HS-5 (cell line): ENCODE results near the gene SRP72.

ENCODE experiments used
- DNase-seq: peaks from one replicate; pipeline ENCODE4 v3.0.0-alpha.2; 2012; ENCODE audit warnings: low read depth

The SRP72 gene

DNA sequence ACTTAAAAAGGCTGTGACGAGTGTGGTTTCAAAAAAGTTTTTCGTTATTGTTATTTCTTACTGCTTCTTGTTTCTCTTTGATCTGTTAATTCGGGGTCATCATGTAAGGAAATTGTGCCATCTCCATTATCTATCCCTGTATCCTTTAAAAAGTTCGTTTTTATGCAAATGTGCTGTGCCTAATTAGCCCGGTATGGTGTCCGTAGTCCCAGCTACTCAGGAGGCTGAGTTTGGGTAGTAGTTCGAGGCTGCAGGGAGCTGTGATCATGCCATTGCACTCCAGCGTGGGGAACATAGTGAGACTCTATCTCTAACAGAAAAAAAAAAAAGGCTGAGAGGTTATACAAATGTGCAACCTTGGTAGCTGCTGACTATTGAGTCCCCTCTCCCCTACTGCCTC is 83.2 kb downstream of the SRP72 start:
- no peak for DNase-seq

DNA sequence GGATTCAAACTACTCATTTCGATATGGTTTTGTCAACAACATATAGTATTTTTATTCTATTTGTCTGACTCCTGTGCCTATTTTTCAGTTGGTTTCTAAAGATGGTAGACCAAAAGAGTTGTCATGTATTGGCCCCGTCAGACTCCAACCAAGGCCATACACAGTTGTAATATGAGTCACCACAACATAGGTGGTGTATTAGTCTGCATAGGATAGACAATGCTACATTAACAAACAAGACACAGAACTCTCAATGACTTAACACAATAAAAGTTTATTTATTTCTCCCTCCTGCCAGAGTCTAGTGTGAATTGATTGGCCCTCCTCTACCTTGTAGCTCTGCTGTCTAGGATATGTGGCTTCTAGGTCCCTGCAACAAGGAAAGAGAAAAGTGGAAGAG is 84.1 kb downstream of the SRP72 start:
- no peak for DNase-seq

DNA sequence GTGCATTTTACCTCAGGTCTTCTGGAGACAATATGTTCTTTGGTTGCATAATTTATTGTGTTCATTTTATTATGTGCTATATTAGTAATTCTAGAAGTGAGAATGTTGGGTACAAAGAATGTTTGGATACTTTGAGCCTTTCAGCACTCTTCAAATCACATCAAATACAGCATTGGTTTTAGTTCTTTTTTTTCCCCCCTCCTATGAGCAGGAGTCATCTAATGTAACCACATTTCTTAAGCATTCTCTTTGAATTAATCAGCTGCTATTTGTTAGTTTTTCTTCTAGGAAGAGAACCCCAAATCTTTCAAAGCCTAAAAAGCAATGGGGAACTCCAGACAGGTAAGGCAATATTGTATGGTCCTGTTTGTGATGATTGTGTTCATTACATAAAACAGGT is 84.9 kb downstream of the SRP72 start:
- no peak for DNase-seq
